ENCODE results near the gene PCCA. TPM values are rescaled to one million over a fixed set of nuclear protein-coding genes. Genes with fewer than 3 reads are reported as not detected.

PCCA gene
- total and polyA plus RNA-seq, 9 donors, result 23.5 to 62.4 (median 45.8) TPM

DNA sequence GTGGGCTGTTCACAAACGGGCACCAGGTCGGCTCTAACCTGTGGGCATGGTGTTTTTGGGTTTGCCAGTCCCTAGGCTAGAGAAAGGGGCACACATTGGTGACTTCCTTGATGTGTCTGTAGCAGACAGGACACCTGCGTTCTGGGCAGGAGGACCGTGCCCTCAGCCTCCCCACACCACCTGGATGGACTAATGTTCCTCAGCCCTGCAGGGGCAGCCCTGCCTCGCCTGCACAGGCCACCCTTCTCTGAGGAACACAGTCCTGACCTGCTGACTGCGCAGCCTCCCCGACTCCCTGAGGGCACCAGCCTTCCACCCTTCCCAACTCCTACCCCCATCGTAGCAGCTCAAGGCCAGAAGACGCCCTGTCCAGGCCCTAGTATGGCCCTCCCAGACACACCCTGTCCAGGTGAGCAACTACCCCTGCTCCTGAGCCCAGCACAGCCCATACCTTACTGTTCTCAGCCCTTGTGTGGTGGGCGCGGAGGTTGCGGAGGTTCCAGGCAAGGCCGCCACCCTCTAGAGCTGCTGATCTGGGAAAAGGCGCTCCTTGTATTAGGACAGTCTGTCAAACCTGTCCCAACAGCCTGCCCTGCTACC lies 444.0 kb downstream of the PCCA start:
- Histone ChIP-seq H3K36me3 (no peaks in the 10 kb centered on the region), H3K9me3 (no peaks in the 10 kb centered on the region), H3K4me1 (ENCODE audit: insufficient read depth) (peaks cover 2% of the 10 kb centered on the region), H3K4me3 (no peak overlapping the region), H3K27me3 (no peaks in the 10 kb centered on the region), H3K27ac (no peak overlapping the region)
- intact Hi-C loops (cut with DNase I), result no loop called here
- DNase-seq, result no peak
- TF ChIP-seq EP300 (IDR thresholded peaks at IDR 0.05) (no peak), POLR2A (IDR thresholded peaks at IDR 0.05) (no peak)
- TF ChIP-seq, protein P1, sequence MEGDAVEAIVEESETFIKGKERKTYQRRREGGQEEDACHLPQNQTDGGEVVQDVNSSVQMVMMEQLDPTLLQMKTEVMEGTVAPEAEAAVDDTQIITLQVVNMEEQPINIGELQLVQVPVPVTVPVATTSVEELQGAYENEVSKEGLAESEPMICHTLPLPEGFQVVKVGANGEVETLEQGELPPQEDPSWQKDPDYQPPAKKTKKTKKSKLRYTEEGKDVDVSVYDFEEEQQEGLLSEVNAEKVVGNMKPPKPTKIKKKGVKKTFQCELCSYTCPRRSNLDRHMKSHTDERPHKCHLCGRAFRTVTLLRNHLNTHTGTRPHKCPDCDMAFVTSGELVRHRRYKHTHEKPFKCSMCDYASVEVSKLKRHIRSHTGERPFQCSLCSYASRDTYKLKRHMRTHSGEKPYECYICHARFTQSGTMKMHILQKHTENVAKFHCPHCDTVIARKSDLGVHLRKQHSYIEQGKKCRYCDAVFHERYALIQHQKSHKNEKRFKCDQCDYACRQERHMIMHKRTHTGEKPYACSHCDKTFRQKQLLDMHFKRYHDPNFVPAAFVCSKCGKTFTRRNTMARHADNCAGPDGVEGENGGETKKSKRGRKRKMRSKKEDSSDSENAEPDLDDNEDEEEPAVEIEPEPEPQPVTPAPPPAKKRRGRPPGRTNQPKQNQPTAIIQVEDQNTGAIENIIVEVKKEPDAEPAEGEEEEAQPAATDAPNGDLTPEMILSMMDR (IDR thresholded peaks at IDR 0.05), result no peak
- 96 to 98% (median 96%) methylated on average over 11 to 14 of the region's 14 CpGs for WGBS, 3 donors

DNA sequence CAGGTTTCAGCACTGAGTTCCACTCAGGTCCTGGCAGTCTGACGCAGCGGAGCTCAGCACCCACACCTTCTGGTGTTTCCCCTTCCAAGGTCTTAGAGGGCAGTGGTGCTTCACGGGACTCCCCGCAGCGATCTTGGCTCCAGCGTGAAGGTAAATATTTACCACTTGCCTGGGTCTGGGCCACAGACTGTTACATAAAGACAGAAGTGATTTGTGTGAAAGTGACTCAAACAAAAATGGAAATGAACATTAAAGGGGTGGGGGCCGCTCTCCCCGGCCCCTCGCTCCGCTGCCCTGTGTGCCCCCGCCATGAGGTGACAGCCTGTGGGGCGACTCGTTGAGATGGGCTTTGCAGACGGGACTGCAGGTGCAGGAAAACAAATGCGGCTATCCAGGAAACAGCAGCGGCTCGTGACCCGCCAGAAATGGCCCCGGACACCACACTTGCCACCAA lies 444.7 kb downstream of the PCCA start:
- DNase-seq, result no peak
- TF ChIP-seq POLR2A (IDR thresholded peaks at IDR 0.05), result no peak
- TF ChIP-seq, protein P1 (IDR thresholded peaks at IDR 0.05), result no peak
- no peak for TF ChIP-seq EP300 (IDR thresholded peaks at IDR 0.05)
- Histone ChIP-seq H3K27ac (no peak overlapping the region), H3K27me3 (no peaks in the 10 kb centered on the region), H3K4me3 (no peak overlapping the region), H3K4me1 (ENCODE audit: insufficient read depth) (peaks cover 2% of the 10 kb centered on the region), H3K36me3 (no peaks in the 10 kb centered on the region), H3K9me3 (no peaks in the 10 kb centered on the region)
- 87 to 90% (median 90%) methylated on average over 19 of the region's 19 CpGs for WGBS, 3 donors
- intact Hi-C loops (cut with DNase I), result no loop called here

DNA sequence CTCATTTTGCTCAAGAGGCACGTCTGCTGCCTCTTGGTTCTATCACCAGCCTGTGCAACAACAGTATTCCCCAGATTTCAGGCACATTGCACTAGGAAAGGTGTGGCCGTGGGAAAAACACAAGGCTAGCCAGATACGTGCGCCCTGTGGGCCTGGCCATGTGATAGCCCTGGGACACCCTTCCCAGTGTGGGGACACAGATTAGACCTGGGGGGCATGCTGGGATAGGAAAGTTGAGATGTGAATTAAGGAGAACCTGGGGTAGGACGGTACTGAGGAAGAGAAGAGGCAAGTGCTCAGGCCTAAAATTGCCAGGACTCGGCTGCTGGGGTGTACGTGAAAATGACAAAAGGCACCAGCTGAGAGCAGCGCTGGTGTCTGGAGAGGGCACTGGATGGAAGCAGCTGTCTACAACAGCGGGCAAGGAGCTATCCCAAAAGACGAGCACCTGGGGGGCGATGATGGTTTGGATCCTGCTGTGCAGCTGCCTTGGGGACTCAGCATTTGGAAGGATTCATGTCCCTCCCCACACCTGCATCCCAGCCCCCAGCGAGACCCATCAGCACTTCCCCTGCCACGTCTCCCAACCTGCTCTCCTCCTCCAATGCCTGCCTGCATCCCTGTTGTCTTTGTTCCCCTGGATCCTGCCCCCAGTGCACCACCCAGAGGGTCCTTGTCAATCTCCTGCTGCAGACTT lies 445.4 kb downstream of the PCCA start:
- intact Hi-C loops (cut with DNase I), result no loop called here
- Histone ChIP-seq H3K27ac (no peak overlapping the region), H3K4me3 (no peak overlapping the region), H3K9me3 (no peaks in the 10 kb centered on the region), H3K36me3 (no peaks in the 10 kb centered on the region), H3K4me1 (ENCODE audit: insufficient read depth) (peaks cover 2% of the 10 kb centered on the region), H3K27me3 (no peaks in the 10 kb centered on the region)
- DNase-seq, result no peak
- WGBS, 3 donors, result 94 to 97% (median 96%) methylated on average over 13 of the region's 13 CpGs
- TF ChIP-seq POLR2A (IDR thresholded peaks at IDR 0.05) (no peak), EP300 (IDR thresholded peaks at IDR 0.05) (no peak)
- TF ChIP-seq, protein P1 (IDR thresholded peaks at IDR 0.05), result no peak

DNA sequence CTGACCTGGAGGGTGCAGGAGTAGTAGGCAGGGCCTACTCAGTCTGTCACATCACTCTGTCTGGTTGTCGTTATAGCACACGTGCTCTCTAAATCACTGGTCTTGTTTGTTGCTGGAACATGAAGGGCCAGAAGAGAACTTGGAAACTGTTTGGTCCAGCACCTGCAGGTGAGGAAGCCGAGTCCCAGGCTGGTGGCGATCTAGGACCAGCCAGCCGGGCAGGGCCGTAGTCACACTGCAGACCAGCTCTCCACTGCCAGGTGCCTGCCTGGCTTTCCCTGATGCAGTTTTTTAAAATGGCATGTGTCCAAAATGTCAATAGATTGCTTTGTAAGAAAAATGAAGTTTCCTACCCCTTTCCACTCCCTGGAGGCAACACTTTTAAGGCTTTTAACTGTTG lies 446.0 kb downstream of the PCCA start:
- no peak for TF ChIP-seq EP300 (IDR thresholded peaks at IDR 0.05)
- TF ChIP-seq POLR2A (IDR thresholded peaks at IDR 0.05), result no peak
- TF ChIP-seq, protein P1 (IDR thresholded peaks at IDR 0.05), result no peak
- H3K9me3 ChIP-seq, result no peaks in the 10 kb centered on the region
- H3K4me3 ChIP-seq, result no peak overlapping the region
- intact Hi-C loops (cut with DNase I), result no loop called here
- no peak overlapping the region for H3K27ac ChIP-seq
- no peaks in the 10 kb centered on the region for H3K27me3 ChIP-seq
- no peaks in the 10 kb centered on the region for H3K36me3 ChIP-seq
- WGBS, 3 donors, result 91 to 94% (median 91%) methylated on average over 6 of the region's 6 CpGs
- H3K4me1 ChIP-seq (ENCODE audit: insufficient read depth), result peaks cover 2% of the 10 kb centered on the region
- DNase-seq, result no peak
